D721Med (cell line): ENCODE results near the gene ADCY9.

Source experiments
- DNase-seq: peaks from one replicate; pipeline ENCODE4 v3.0.0; 2011; ENCODE audit warnings: low spot score; ENCODE audit not compliant: insufficient read length
- FAIRE-seq: peaks from 2 replicates; lab custom pipeline; 2011; peaks lifted over from hg19 to GRCh38; lab: Jason Lieb, UNC
- CTCF ChIP-seq: IDR thresholded peaks from 2 replicates; pipeline ENCODE4 v1.5.1; 2012; ENCODE audit warnings: mild to moderate bottlenecking, control low read depth; ENCODE audit not compliant: insufficient read depth; ENCODE audit errors: missing control alignments

The ADCY9 gene

GRCh38 chr16:4011225-4011939 lies 104.9 kb downstream of the ADCY9 start:
- TF ChIP-seq CTCF = no peak
- FAIRE-seq (peak; percentile 90), DNase-seq (no peak)

- DNase-seq (no peak), FAIRE-seq (no peak)
- no peak for TF ChIP-seq CTCF
These were observed 105.8 kb downstream of the ADCY9 start for GRCh38 chr16:4010225-4011158.

GRCh38 chr16:4009177-4009576 lies 107.1 kb downstream of the ADCY9 start:
- no peak for DNase-seq
- TF ChIP-seq CTCF = no peak
- no peak for FAIRE-seq

- no peak for DNase-seq
- FAIRE-seq = no peak
These were observed 108.1 kb downstream of the ADCY9 start for GRCh38 chr16:4008116-4008515.

GRCh38 chr16:4006397-4006999 lies 109.7 kb downstream of the ADCY9 start:
- DNase-seq (no peak), FAIRE-seq (no peak)
- TF ChIP-seq CTCF = no peak

More at GRCh38 chr16:4008116-4008515, 108.1 kb downstream of the ADCY9 start:
- TF ChIP-seq CTCF = no peak

- FAIRE-seq = no peak
These were observed 110.5 kb downstream of the ADCY9 start for GRCh38 chr16:4005731-4006130.

More at GRCh38 chr16:4005731-4006130, 110.5 kb downstream of the ADCY9 start:
- no peak for DNase-seq
- no peak for TF ChIP-seq CTCF
